ENCODE data around the gene SPSB1.

SPSB1 gene

GRCh38 chr1:9314711-9315379, 22.2 kb downstream of the SPSB1 start:
- peaks cover 4% of the 10 kb centered on the region for H3K36me3 Mint-ChIP-seq
- H3K4me1 Mint-ChIP-seq = peaks cover 37% of the 10 kb centered on the region
- DNase-seq (ENCODE audit: low spot score in 2 of 2) (no peak), ATAC-seq (peak; percentile 6)
- H3K9me3 Mint-ChIP-seq = no peaks in the 10 kb centered on the region
- peak overlapping the region; percentile 95 for H3K27ac Mint-ChIP-seq
- H3K4me3 Mint-ChIP-seq = peak overlapping the region; percentile 71

- peak; percentile 48 to 82 for DNase-seq (ENCODE audit: low spot score in 2 of 2)
- Mint-ChIP-seq H3K36me3 (peaks cover 4% of the 10 kb centered on the region), H3K4me1 (peaks cover 37% of the 10 kb centered on the region), H3K9me3 (no peaks in the 10 kb centered on the region), H3K27ac (peak overlapping the region; percentile 95), H3K4me3 (peak overlapping the region; percentile 71)
- peak; percentile 85 for ATAC-seq
Observed at GRCh38 chr1:9315411-9316079, 22.9 kb downstream of the SPSB1 start.

DNA sequence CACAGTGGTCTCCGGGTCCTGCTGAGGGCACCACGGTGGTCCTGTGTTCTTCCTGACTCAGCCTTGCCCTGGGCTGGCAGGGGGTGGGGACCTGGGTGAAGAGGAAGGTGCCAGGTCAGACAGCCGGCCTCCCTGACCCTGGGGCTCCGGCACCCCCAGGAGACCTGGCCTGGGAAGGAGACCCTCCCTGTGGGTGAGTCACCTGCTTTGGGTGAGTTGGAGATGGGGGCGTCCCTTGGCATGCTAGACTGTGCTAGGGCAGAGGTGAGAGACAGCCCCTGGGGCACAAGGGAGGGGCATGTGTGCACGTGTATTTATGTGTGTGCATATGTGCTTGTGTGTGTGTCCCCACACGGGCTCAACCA, 23.4 kb downstream of the SPSB1 start:
- Mint-ChIP-seq H3K36me3 (peaks cover 4% of the 10 kb centered on the region), H3K9me3 (no peaks in the 10 kb centered on the region), H3K4me1 (peaks cover 37% of the 10 kb centered on the region), H3K4me3 (peak overlapping the region; percentile 71), H3K27ac (peak overlapping the region; percentile 95)
- peak; percentile 66 for ATAC-seq
- DNase-seq (ENCODE audit: low spot score in 2 of 2) = peak; percentile 11 to 73

DNA sequence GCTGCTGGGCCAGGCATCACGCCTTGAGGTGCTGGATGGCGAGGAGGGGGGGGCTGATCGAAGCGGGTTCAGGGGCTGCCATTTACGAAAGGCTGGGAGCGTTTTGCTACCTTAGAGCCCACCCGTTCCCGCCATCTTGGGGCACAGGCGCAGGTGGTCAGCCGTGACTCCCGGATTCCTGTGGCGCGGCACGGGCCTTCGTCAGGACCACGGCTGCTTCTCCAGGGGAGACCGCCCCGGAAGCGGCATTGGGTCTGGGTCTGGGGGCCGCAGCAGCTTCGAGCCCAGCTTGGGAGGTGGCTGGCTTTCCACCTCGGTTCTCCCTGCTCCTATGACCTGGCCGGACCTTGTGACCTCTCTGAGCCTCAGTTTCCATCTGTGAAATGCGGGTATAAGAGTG, 23.8 kb downstream of the SPSB1 start:
- ATAC-seq = no peak
- Mint-ChIP-seq H3K9me3 (no peaks in the 10 kb centered on the region), H3K27ac (peak overlapping the region; percentile 95), H3K4me3 (peak overlapping the region; percentile 71), H3K4me1 (peaks cover 37% of the 10 kb centered on the region), H3K36me3 (peaks cover 4% of the 10 kb centered on the region)
- DNase-seq (ENCODE audit: low spot score in 2 of 2) = no peak

DNA sequence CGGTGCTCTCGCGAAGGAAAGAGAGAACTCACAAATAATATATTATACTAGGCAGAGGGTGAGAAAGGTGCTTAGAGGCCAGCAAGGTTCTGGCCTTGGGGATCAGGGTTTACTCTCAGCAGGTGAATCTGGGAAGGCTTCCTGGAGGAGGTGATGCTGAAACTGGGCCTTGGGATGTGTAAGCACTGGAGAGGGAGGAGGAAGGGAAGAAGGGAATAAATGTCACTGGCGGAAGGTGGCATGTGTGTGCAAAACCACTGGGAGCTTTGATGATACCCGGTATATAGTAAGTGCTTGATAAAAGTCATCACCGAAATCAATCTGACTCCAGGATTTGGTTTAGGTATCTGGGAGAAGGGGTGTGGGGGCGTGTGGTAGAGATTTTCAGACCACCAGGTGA, 24.4 kb downstream of the SPSB1 start:
- Mint-ChIP-seq H3K36me3 (peaks cover 4% of the 10 kb centered on the region), H3K4me3 (no peak overlapping the region), H3K4me1 (peaks cover 37% of the 10 kb centered on the region), H3K9me3 (no peaks in the 10 kb centered on the region), H3K27ac (peak overlapping the region; percentile 15)
- ATAC-seq (no peak), DNase-seq (ENCODE audit: low spot score in 2 of 2) (no peak)

DNA sequence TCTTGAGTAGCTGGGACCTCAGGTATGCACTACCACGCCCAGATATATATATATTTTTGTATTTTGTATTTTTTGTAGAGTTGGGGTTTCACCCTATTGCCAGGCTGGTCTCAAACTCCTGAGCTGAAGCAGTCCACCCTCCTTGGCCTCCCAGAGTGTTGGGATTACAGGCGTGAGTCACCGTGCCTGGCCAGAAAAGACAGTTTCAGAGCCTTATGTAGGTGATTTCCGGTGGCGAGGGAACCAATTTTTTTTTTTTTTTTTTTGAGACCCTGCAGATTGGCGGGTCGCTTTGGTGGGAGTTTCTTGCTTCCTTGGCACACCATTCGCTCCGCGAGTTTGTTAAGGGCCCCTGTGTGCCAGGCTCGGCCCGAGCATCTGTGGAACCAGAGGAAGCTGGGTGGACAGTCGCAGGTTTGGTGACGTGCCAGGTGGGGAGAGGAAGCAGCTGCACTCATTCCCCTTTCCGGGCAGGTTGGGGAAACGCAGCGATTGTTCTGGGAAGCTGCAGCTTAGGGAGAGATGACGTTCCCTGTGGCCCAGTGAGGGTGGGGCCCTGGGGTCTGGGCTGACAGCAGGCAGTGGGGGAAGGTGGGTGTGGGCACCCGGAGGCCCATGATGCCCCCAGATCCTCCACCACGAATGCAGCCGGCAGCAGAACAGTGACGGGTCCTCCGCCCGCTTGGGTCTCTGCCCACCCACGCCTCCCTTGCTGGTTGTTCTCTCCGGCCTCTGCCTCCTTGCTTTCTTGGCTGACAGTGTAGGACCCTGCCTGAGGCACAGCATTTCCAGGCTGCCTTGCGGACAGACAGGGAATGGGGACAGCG, 25.1 kb downstream of the SPSB1 start:
- Mint-ChIP-seq H3K4me1 (peaks cover 37% of the 10 kb centered on the region), H3K36me3 (peaks cover 4% of the 10 kb centered on the region), H3K4me3 (no peak overlapping the region), H3K27ac (peak overlapping the region; percentile 15), H3K9me3 (no peaks in the 10 kb centered on the region)
- DNase-seq (ENCODE audit: low spot score in 2 of 2) (no peak), ATAC-seq (no peak)

DNA sequence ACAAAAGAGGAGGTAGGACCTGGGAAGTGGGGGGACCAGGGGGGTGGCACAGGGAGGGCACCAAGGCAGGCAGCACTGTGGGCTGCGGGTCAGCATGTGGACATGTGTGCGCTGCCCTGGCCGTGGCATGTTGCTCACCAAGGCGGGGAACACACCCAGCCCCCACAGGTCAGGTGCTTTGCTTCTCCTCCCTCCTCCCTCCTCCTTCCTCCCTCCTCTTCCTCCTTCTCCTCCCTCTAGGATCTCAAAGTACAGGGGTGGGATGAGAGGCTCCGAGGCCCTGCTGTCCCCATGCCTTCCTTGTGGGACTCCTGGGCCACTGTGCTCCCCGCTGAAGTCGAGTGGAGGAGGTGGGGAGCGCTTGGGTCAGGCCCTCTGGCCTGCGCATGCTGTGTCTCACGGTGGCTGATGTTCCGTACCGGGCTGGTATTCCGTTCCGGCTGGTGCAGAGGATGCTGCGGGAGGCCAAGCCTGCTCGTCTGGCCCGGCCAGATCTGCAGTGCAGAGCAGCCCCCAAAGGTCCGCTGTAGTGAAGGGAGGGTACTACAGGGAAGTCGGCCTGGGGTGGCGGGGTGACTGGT, 26.6 kb downstream of the SPSB1 start:
- ATAC-seq = no peak
- H3K9me3 Mint-ChIP-seq = no peaks in the 10 kb centered on the region
- H3K27ac Mint-ChIP-seq = no peak overlapping the region
- peaks cover 4% of the 10 kb centered on the region for H3K36me3 Mint-ChIP-seq
- H3K4me3 Mint-ChIP-seq = no peak overlapping the region
- peaks cover 35% of the 10 kb centered on the region for H3K4me1 Mint-ChIP-seq
- DNase-seq (ENCODE audit: low spot score in 2 of 2) = no peak

- peaks cover 28% of the 10 kb centered on the region for H3K4me1 Mint-ChIP-seq
- DNase-seq (ENCODE audit: low spot score in 2 of 2) (no peak), ATAC-seq (no peak)
- H3K9me3 Mint-ChIP-seq = no peaks in the 10 kb centered on the region
- no peak overlapping the region for H3K27ac Mint-ChIP-seq
- no peak overlapping the region for H3K4me3 Mint-ChIP-seq
- peaks cover 4% of the 10 kb centered on the region for H3K36me3 Mint-ChIP-seq
Observed at GRCh38 chr1:9319789-9320519, 27.3 kb downstream of the SPSB1 start.

- DNase-seq (ENCODE audit: low spot score in 2 of 2) = no peak
- Mint-ChIP-seq H3K4me1 (peaks cover 25% of the 10 kb centered on the region), H3K4me3 (no peak overlapping the region), H3K27ac (no peak overlapping the region), H3K9me3 (no peaks in the 10 kb centered on the region), H3K36me3 (peaks cover under 1% of the 10 kb centered on the region)
- ATAC-seq = no peak
Observed at GRCh38 chr1:9320520-9321479, 28.1 kb downstream of the SPSB1 start.

DNA sequence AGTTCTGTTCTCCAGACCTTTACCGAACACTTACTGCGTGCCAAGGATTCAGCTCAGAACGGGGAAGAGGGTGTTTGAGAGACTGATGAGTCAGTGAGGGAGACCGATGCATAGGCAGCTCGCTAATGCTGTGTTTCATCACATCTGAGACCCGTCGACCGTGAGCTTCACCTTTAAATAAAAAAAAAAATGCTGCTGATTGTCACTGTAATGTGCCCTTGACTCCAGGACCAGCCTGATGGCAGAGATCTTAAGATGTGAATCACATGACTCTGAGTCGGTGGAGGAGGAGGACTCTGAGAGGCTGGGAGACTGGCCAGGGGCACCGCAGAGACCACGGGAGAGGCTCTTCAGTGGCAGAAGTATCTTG, 28.8 kb downstream of the SPSB1 start:
- H3K27ac Mint-ChIP-seq = no peak overlapping the region
- ATAC-seq (no peak), DNase-seq (ENCODE audit: low spot score in 2 of 2) (no peak)
- H3K4me1 Mint-ChIP-seq = peaks cover 20% of the 10 kb centered on the region
- H3K36me3 Mint-ChIP-seq = no peaks in the 10 kb centered on the region
- no peaks in the 10 kb centered on the region for H3K9me3 Mint-ChIP-seq
- H3K4me3 Mint-ChIP-seq = no peak overlapping the region

DNA sequence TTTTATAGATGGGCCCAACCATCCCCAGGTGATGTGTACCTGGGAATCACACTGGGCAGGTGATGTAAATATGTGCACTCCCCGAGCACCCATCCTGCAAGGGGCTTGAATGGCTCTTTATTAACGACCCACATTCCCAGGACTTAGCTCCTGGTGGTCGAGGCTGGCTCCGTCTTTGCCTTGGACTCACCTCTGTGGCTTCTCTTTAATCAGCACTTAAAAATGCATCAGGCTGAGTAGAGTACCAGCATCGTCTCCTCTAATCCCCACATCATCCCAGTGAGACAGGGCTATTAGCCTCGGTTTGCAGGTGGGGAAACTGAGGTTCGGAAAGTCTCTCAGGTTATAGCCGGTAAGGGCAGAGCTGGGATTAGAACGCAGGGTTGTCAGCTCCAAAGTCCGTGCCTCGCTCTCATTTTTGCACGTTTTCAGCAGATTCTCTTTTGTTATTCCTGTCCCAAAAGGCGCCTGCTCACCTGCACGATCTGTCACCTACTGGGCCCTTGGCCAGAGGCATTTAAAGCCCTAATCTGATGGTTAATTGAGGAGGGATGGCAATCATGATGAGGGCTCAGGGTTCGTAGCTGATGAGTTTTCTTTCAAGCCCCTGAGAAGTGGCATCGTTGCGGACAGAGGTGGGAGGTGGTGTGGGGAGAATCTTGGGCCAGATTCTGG, 29.4 kb downstream of the SPSB1 start:
- Mint-ChIP-seq H3K4me3 (no peak overlapping the region), H3K9me3 (no peaks in the 10 kb centered on the region), H3K36me3 (no peaks in the 10 kb centered on the region), H3K27ac (no peak overlapping the region), H3K4me1 (peaks cover 14% of the 10 kb centered on the region)
- DNase-seq (ENCODE audit: low spot score in 2 of 2) (no peak), ATAC-seq (no peak)

DNA sequence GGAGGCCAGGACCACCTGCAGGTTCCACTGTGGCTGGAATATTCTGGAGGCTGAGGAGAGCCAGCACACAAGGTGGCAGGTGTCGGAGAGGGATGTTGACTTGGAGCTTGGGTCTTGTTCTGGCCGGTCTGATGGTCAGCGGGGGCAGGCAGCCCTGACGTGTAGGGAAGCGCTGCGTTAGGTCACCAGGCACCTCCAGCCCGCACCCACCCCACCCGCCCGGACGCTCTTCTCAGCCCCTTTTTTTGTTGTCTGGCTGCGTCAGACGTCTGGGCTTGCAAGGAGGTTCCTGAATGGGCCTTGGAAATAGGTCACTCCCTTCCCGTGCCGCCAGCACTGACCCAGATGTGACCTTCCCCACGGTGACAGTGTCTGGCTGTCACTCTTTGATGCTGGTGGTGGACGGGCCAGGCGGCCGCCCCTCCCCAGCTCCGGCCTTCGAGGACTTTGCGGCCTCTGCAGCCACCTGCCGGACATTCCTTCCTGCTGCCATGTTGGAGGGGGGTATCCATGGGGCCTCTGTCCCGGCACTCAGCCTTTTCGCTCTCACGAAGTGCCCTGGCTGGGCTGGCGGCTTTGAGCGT, 30.1 kb downstream of the SPSB1 start:
- H3K36me3 Mint-ChIP-seq = no peaks in the 10 kb centered on the region
- no peak overlapping the region for H3K27ac Mint-ChIP-seq
- no peak overlapping the region for H3K4me3 Mint-ChIP-seq
- no peak for ATAC-seq
- no peak for DNase-seq (ENCODE audit: low spot score in 2 of 2)
- H3K4me1 Mint-ChIP-seq = peaks cover 8% of the 10 kb centered on the region
- H3K9me3 Mint-ChIP-seq = no peaks in the 10 kb centered on the region

GRCh38 chr1:9324246-9325096, 31.8 kb downstream of the SPSB1 start:
- Mint-ChIP-seq H3K27ac (no peak overlapping the region), H3K9me3 (no peaks in the 10 kb centered on the region), H3K4me3 (no peak overlapping the region), H3K4me1 (peaks cover 6% of the 10 kb centered on the region), H3K36me3 (no peaks in the 10 kb centered on the region)
- DNase-seq (ENCODE audit: low spot score in 2 of 2) (no peak), ATAC-seq (no peak)
